GM11168 (cell line): ENCODE measurements around the gene RPSA.
"Not testable (repeated sequence)": the region's sequence is repeated elsewhere in the genome, so short reads cannot be mapped to it uniquely, and the experiment has no call there.

Source experiments
- in situ Hi-C: fragments of 300-500 bp; cut with MboI; formaldehyde crosslinking; loops from one replicate; pipeline ENCODE4 v1.12.0; 2022; ENCODE audit warnings: low sequenced_read_pairs; ENCODE audit not compliant: unreplicated experiment

RPSA gene

DNA sequence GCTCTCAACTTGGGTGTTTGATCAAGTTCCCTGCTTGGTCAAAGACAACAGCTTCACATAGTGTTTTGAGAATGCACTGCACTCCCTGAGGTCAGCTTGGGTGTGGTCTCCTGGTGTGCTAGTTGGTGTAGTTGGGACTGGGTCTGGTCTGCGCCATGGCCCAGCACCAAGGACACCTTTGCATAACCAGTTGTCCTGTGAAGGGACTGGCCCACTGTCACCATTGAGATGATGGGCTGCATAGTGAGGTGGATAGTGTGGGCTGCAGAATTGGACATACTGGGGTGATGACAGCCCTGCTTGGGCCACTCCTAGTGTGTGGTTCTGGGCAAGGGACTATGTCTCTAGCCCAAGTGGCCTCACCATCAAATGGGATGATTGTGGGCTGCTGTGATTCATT is 9.5 kb downstream of the RPSA start:
- in situ Hi-C loops: no loop called here

DNA sequence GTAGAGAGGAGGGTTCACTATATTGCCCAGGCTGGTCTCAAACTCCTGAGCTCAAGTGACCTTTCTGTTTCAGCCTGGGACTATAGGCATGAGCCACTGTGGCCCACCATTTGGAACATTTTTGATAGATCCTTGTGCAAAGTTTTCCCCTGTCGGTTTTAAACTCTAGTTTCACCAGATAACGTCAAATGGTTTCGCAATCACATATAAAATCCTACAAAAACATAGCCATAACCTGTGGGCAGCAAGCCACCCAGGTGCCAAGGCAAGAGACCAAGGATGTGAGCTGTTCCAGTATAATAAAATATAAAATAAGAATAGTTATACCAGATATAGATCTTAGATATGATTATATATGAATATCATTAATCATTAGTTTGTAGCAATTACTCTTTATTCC is 10.5 kb downstream of the RPSA start:
- in situ Hi-C loops: not testable (repeated sequence)

DNA sequence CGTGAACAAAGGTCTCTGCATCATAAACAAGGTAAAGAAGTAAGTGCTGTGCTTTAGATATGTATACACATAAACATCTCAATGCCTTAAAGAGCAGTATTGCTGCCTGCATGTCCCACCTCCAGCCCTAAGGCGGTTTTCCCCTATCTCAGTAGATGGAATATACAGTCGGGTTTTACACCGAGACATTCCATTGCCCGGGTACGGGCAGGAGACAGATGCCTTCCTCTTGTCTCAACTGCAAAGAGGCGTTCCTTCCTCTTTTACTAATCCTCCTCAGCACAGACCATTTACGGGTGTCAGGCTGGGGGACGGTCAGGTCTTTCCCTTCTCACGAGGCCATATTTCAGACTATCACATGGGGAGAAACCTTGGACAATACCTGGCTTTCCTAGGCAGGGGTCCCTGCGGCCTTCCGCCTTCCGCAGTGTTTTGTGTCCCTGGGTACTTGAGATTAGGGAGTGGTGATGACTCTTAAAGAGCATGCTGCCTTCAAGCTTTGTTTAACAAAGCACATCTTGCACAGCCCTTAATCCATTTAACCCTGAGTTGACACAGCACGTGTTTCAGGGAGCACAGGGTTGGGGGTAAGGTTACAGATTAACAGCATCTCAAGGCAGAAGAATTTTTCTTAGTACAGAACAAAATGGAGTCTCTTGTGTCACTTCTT is 12.2 kb downstream of the RPSA start:
- in situ Hi-C loops: not testable (repeated sequence)

DNA sequence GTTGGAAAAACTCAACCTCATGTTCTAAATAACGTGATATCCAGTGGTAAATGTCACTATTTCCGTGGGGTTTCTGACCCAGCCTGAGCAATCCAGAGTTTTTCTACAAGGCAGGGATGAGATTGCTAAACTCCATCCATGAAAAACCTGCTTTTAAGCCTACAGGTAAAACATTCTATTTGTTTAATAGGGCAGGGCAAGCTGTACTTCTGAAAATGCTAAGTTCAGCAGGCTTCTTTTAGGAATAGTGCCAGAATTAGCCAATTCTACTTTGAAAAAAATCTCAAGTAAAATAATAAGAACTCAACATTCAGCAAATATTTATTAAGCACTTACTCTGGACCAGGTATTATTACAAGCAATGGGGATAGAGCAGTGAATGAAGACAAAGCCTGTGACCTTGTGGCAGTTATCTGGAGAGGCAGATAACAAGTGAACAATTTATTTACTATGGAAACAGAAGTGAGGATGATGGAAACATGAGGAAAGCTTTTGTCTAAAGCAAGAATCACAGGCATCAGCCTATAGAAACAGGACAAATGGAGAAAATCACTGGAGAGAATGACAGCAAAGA is 13.3 kb downstream of the RPSA start:
- in situ Hi-C loops: no loop called here

DNA sequence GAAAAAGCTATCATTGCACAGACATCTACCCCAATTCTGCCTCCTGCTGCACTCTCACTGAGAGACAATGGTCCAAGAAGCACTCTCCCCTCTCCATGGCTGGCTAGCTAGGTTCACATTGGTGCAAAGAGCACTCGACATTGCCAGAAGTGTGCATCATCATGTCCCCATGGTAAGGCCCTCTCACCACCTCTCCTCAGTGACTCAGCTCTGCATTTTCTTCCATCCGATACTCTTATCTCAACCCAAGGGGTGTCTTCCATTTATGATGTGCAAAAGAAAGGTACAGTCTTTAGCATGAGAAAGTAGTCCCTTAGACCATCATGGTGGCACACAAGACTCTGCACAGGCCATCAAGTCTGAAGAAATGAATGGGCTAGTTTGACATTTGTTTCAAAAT is 14.0 kb downstream of the RPSA start:
- in situ Hi-C loops: no loop called here

DNA sequence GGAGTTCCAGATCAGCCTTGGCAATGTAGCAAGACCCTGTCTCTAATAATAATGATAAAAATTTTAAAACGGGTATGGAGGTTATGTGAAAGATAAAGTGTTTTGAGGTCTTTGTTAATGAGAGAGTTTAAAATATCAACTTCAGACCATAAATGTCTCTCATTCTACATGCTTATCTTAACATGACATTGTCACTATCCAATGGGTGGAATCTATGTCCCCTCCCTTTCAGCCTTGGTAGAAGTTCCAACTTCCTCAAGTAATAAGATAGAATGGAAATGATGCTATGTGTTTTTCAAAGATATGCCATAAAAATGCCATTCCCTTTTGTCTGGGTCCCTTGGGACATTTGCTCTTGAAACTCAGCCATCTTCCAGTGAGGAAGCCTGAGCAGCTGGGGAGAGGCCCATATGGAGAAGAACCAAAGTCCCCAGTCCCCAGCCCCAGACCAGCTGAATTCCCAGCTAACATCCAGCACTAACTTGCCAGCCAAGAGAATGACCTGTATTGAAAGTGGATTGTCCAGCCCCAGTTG is 17.0 kb downstream of the RPSA start:
- in situ Hi-C loops: no loop called here

DNA sequence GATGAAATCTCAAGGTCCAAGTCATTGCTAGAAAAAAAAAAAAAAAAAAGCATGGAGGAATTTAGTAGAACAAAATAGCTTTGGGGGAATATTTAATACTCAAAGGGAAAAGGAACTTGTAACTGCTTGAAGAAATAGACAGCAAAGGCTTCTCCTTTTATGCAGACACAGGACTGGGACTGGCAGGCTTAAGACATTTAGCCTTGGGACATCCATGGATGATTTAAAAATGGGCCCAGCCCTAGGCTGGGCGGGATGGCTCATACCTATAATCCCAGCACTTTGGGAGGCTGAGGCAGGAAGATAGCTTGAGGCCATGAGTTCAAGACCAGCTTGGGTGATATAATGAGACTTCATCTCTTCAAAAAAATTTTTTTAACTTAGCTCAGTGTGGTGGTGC is 19.8 kb downstream of the RPSA start:
- in situ Hi-C loops: no loop called here

DNA sequence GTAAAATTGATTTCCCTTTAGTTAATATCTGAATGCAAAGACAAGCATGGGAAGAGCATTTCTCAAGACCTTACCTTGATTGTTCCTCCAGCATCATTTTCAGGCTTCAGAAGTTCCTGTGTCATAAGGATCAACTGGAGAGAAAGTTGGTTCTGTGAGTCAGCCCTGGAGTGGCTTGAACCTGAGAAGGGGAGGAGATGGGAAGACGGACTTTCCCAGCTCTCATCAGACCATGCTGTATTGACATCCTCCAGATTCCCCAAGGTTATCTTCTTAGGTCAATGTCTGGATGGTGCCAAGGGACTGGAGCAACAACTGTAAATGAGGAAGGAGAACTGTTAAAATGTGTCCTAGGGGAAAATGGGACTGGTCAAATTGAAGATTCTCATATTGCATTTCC is 21.0 kb downstream of the RPSA start:
- in situ Hi-C loops: no loop called here

DNA sequence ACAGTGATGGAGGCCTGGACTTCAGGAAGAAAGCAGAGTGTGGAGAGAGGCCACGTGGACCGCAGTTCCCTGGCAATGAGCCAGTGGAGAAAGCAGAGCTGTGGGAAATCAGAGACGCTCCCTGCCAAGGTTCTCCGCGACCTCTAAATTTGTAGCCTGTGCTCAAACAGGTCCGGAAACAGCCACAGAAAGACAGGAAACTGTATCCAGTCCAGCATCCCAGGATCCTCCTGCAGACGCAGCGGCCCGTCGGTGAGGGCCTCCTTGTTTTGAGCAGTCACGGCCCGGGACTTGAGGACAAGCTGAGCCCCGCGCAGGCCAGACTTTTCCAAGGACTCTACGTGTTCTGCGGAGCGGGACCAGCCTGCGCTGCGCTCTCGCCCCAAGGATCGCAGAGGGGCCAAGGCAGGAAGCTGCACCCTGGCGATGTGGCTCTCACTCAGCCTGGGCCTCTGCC is 22.3 kb downstream of the RPSA start:
- in situ Hi-C loops: no loop called here

DNA sequence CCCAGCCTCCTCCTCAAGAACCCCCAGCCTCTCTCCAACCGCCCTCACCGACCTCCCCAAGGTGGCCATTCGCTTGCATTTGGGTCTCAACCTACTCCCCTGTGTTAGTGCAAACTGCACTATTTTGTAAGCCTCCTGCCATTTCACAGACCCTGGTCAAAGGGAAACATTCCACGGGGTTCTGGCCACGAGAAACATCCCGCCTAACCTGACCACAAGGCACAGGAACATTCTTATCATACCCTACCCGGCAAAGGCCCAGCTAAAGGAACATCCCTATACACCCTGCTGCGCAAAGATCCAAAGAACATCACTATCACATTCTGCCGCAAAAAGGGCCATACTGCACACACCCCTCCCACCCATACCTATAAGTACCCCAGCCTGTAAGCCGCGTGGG is 22.9 kb downstream of the RPSA start:
- in situ Hi-C loops: no loop called here

DNA sequence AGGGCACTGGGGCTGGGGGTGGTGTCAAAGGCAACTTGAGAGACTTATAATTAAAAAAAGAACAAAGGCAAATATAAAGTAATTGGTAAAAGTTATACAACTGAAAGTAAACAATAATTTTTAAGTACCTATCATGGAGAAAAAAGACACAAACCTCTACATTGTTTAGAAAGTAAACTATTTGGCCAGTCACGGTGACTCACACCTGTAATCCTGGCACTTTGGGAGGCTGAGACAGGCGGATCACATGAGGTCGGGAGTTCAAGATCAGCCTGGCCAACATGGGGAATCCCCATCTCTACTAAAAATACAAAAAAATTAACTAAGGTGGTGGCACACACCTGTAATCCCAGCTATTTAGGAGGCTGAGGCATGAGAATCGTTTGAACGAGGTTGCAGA is 25.8 kb downstream of the RPSA start:
- in situ Hi-C loops: no loop called here

DNA sequence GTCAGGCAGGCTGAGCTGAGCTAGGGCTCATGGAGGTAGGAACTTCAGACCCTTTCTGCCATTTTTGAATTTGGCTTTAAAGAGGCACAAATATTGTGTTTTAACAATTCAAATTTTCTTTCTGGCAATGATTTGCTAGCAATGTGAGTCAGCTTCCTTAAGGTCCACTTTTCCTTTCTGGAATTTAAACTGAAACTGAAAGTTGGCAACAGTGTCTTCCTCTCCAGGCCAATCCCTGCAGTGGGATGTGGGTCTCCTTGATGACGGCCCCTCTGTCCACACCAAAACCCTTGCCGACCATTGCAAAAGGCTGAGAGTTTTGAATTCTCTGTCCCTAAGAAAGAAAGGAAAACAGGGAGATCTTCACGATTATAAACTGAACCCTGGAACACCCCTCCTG is 27.1 kb downstream of the RPSA start:
- in situ Hi-C loops: no loop called here

DNA sequence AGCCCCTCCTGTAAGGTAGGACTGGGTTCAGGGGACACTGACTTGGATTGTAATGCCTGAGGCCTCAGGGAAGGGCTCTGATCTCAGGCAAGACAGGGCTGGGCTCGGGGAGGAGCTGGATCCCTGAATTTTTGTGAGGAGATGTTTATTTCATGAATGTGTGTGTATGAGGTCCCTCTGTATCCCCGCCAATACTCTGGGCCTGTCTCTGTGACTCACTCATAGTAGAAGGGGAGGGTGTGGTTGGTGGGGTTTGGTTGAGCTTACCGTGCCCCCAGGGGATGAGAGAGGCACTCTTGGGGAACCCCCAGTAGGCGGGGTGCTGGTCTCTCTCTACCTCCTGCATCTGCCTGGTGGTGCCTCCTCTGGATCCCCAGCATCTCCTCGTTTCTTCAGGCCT is 28.1 kb downstream of the RPSA start:
- in situ Hi-C loops: no loop called here

DNA sequence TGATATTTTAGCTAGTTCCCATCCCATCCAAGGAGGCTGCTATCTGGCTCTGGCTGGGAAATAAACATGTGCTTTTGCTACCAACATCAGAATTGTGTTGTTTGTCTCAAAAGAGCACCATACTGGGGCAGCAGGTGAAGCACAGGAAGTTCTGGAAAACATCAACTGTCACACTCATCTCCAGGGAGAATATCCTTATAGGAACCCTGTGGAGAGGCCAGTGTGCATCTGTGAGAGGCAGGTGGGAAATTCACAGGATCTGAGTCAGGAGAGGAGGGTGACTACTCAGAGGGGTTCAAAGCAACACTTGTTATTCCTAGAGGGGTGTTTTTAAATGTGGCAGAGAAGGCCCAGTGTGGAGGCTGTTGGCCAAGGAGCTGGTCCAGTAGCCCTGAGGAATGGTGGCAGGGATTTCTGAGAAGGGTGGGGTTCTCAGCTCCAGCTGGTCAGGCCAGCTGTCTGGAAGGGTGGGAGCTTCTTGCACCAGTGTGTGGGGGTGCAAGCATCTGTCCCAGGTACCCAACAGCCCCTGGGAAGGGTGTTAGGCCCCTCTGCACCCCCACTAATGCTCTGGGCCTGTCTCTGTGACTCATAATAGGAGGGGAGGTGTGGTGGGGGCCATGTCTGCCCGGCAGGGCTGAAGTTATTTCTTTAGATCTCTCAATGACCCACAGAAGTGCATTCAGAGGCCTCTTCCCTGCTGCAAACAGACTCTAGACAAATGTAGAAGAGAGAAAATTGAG is 28.7 kb downstream of the RPSA start:
- in situ Hi-C loops: no loop called here

DNA sequence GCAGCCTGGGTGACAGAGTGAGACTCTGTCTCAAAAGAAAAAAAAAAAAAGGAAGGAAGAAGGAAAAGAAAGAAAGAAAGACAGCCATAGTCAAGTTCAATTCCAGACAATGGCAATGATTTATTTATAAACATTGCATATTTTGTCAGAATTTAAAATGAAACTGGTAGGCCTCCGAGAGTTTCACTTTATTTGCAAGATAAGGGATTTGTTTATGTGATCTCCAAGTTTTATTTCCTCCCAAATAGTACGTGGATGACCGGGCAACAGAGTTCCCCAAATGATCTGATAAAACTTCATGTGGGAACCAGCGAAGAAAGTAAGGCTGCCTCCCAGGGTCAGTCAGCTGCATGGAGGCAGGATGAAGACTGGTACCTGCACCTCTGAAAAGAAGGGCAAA is 32.4 kb downstream of the RPSA start:
- in situ Hi-C loops: no loop called here

DNA sequence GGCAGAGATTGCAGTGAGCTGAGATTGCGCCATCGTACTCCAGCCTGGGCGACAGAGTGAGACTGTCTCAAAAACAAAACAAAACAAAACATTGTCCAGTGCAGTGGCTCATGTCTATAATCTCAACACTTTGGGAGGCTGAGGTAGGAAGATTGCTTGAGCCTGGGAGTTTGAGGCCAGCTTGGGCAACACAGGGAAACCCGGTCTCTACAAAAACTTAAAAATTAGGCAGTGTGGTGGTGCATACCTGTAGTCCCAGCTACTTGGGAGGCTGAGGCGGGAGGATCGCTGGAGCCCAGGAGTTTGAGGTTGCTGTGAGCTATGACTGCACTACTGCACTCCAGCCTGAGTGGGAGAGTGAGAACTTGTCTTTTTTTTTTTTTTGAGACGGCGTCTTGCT is 33.8 kb downstream of the RPSA start:
- in situ Hi-C loops: no loop called here

DNA sequence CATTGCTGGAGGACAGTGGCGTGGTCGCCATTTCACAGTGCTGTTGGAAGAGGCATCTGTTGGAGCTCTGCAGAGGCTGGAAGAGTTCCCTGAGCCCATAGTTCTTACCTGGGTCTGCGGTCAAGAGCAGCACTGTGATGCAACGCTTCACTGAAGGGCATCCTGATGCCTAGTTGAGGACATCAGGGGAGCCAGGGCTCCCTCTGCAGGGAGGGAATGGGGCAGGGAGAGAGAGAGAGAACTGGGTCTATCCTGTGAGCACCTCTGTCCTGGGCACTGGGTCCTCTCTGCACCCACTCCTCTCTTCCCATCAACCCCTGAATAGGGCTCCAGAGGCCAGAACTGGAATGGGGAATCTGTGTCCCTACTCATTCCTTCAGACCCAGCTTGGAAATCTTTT is 37.0 kb downstream of the RPSA start:
- in situ Hi-C loops: no loop called here

DNA sequence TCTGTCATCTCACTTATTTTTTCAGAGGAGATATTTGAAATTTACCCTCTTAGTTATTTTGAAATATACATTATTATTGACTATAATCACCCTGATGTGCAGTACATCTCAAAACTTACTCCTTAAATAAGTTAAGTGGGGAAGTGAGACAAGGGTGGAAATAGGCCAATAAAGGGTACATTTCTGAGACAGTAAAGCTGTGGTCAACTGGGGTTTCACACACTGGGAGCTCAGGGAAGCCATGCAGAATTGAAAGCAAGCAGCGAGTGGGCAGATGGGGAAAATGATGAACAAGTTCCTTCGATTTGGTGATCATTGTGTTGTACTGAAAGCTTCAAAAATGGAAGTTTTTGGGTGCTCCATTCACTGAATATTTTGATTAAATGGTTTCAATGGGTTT is 39.4 kb downstream of the RPSA start:
- in situ Hi-C loops: no loop called here

DNA sequence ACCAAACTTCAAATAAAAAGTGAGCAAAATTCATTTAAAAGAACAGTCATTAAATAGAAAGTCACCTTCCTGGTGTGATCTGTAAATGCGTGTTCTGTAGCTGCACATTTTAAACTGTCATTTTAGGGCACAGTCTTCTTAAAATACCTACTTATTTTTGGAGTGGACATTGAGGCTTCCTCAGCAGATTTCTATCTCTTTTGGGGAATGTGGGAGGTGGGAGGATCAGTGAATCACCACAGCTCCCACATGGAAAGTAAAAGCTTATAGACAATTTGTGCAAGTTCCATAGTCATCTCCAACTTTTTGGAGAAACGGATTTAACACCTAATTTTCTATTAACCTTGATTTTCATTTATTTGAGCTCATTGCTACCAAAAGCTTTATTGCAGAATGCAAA is 39.9 kb downstream of the RPSA start:
- in situ Hi-C loops: no loop called here

DNA sequence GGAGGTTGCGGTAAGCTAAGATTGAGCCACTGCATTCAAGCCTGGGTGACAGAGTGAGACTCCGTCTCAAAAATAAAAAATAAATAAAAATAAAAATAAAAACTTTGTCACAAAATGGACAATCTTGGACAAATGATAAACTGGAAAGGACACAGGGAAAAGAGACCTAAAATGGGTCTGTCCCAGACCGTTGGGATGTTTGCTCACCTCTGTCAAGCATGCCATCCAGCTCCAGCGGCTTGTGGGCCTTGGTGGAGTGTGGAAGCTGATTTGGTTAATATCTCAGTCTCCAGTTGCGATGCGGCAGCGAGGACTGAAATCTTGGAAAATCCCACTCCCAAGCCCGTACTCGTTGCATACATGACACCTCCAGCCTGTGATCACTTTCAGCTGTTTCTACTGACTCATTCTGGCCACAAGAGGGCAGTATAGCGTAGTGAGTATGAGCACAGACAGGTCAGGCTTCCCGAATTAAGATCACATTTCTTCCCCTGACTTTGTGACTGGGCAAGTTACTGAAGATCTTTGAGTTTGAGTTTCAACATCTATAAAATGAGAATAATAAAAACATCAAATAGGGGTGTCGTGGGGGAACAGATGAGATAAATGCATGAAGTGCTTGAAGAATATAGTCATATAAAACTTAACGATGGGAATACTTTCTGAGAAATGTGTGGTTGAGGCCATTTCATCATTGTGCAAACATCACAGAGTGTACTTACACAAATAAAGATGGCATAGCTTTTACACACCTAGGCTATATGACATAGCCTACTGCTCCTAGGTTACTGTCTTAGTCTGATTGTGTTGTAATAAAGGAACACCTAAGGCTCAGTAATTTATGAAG is 41.3 kb downstream of the RPSA start:
- in situ Hi-C loops: no loop called here
